H1 (cell line): ENCODE results near the gene NTNG2. TPM values are rescaled to one million over a fixed set of nuclear protein-coding genes. Genes with fewer than 3 reads are reported as not detected.

Source experiments
- CHD2 ChIP-seq: IDR thresholded peaks from 2 replicates; pipeline ENCODE4 v1.6.1; 2012; ENCODE audit warnings: low read length, improper control_type of control experiment
- CHD7 ChIP-seq: fragments of 300-600 bp; sonication (generic); IDR thresholded peaks from 2 replicates; pipeline ENCODE4 v1.7.1; 2012; ENCODE audit warnings: low read length, moderate library complexity, mild to moderate bottlenecking, inconsistent platforms; ENCODE audit not compliant: insufficient replicate concordance
- FOSL1 ChIP-seq: IDR thresholded peaks from 2 replicates; pipeline ENCODE4 v1.6.1; 2011; ENCODE audit warnings: mild to moderate bottlenecking, low read depth, low read length, moderate library complexity; ENCODE audit not compliant: insufficient read depth
- JUND ChIP-seq: IDR thresholded peaks from 2 replicates; pipeline ENCODE4 v1.6.1; 2011; ENCODE audit warnings: mild to moderate bottlenecking, improper control_type of control experiment, low read length
- KDM1A ChIP-seq: fragments of 200-600, 300-600 bp; sonication (generic); IDR thresholded peaks from 2 replicates; pipeline ENCODE4 v1.7.1; 2016; ENCODE audit warnings: mild to moderate bottlenecking, low read length, borderline replicate concordance
- SIN3A ChIP-seq, 2 experiments: IDR thresholded peaks in 1 of 2; conservative IDR thresholded peaks in 1 of 2; 2 replicates each; pipeline ENCODE4 v1.6.1; 2011 to 2012; ENCODE audit warnings: low read length in 2 of 2, improper control_type of control experiment in 1 of 2, low read depth in 1 of 2, mild to moderate bottlenecking in 1 of 2
- SP1 ChIP-seq: IDR thresholded peaks from 2 replicates; pipeline ENCODE4 v1.6.1; 2011; ENCODE audit warnings: low read depth, low read length
- SP4 ChIP-seq: IDR thresholded peaks from 2 replicates; pipeline ENCODE4 v1.6.1; 2012; ENCODE audit warnings: low read length, inconsistent platforms
- SRF ChIP-seq: IDR thresholded peaks from 2 replicates; pipeline ENCODE4 v1.6.1; 2011; ENCODE audit warnings: mild to moderate bottlenecking, low read depth, low read length, moderate library complexity
- TCF12 ChIP-seq: IDR thresholded peaks from 2 replicates; pipeline ENCODE4 v1.6.1; 2011; ENCODE audit warnings: low read depth, mild to moderate bottlenecking, low read length
- TEAD4 ChIP-seq: IDR thresholded peaks from 2 replicates; pipeline ENCODE4 v1.6.1; 2012; ENCODE audit warnings: low read depth, low read length, inconsistent platforms, mixed read lengths
- ZNF274 ChIP-seq: IDR thresholded peaks from 2 replicates; pipeline ENCODE4 v1.7.0; 2012; ENCODE audit warnings: low read length, borderline replicate concordance; ENCODE audit errors: extremely low read depth
- polyA plus RNA-seq, 7 experiments: library from polyadenylated mRNA; depleted of rRNA in 3 of 7; stranded (reverse) in 5 of 7; unstranded in 2 of 7; fragments of >200 nt in 5 of 7; fragments of 200-250 nt in 2 of 7; gene quantifications; 1 replicate in 5 of 7; 2 replicates in 1 of 7; 4 replicates in 1 of 7; pipeline versions ENCODE4 v1.2.1 to v1.2.3, GENCODE V29; 2011 to 2013; ENCODE audit warnings: missing spikeins in 2 of 7, mixed read lengths in 2 of 7
- total RNA-seq: library from RNA; stranded (reverse); fragmentation: NEBNext Ultra II Directional; extraction: Animal tissue kit (Norgen Biotek cat#: 25700); gene quantifications from 2 replicates; pipeline ENCODE4 v1.2.1, GENCODE V29; 2021

NTNG2 gene
- total and polyA plus RNA-seq, 2 of the 8 experiments (the other 6 are each of a cell fraction or from before 2014, with no cell fraction given): 1.4 to 1.5 TPM

GRCh38 chr9:132210472-132211145, 48.8 kb downstream of the NTNG2 start (continued):
- TF ChIP-seq KDM1A (no peak), TEAD4 (no peak), CHD2 (no peak), SRF (no peak), TCF12 (no peak), FOSL1 (no peak), JUND (no peak), ZNF274 (no peak), SIN3A (conservative IDR thresholded peaks at IDR 0.05 in 1 of 2, IDR thresholded peaks at IDR 0.05 in 1 of 2; ENCODE audit: low read depth in 1 of 2, low read length in 2 of 2) (no peak), SP4 (no peak), SP1 (no peak), CHD7 (no peak)
- TF ChIP-seq, all 59 proteins: peak for 0
